Activated naive CD8-positive, alpha-beta T cell (primary cell): Measurements from ENCODE around the gene ARHGEF7.
A peak's percentile ranks its signal among the peaks of the same experiment; 100 is the strongest.
"Not testable (repeated sequence)": the region's sequence is repeated elsewhere in the genome, so short reads cannot be mapped to it uniquely, and the experiment has no call there.

Experiments used
- H3K27ac Mint-ChIP-seq: one replicate; pipeline ENCODE4 v1.8.0; 2021; ENCODE audit warnings: mixed read lengths
- H3K27me3 Mint-ChIP-seq: one replicate; pipeline ENCODE4 v1.8.0; 2021; ENCODE audit warnings: mixed read lengths
- H3K36me3 Mint-ChIP-seq: one replicate; pipeline ENCODE4 v1.8.0; 2021; ENCODE audit warnings: mixed read lengths
- H3K4me1 Mint-ChIP-seq: one replicate; pipeline ENCODE4 v1.8.0; 2021; ENCODE audit warnings: low read depth, mixed read lengths
- H3K4me3 Mint-ChIP-seq: one replicate; pipeline ENCODE4 v1.8.0; 2021; ENCODE audit warnings: mild to moderate bottlenecking, mixed read lengths
- H3K9me3 Mint-ChIP-seq: one replicate; pipeline ENCODE4 v1.8.0; 2021; ENCODE audit warnings: low read depth, mixed read lengths

The ARHGEF7 gene

DNA sequence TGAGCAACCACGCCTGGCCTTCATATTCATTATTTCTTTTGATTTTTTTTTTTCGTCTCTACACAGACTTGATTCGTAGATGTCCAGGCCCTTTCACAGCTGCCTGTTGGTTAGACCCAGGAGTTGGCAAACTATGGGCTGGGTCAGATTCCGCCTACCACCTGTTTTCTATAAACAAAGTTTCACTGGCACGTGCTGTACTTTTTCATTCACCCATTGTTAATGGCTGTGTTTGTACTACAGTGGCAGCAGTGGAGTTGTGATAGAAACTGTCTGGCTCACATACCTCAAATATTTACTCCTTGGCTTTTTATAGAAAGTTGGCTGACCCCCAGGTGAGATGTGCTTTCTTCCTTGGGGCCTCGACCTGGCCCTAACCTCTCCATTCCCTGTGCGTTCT is 132.4 kb downstream of the ARHGEF7 start:
- Mint-ChIP-seq H3K4me3 (no peak overlapping the region), H3K36me3 (peaks cover 29% of the 10 kb centered on the region), H3K9me3 (no peaks in the 10 kb centered on the region), H3K4me1 (peaks cover 2% of the 10 kb centered on the region), H3K27ac (no peak overlapping the region), H3K27me3 (no peaks in the 10 kb centered on the region)

DNA sequence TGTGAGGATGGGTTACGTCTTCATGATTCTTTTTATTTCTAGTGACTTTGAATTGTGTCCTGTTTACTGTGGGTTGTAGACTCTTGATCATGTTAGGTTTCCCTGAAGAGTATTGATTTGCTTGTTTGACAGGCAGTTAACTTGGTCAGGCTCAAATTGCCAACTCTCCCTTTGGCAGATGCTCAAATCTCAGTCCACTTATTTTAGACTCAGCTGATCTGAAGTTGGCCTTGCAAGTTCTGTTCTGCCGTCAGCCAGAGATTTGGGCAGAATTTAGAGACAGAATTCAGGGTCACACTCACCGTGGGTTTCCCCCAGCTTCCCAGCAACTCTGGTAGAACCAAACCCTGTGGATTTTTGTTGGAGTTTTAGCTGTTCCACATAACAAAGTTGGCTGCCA is 133.7 kb downstream of the ARHGEF7 start:
- no peaks in the 10 kb centered on the region for H3K9me3 Mint-ChIP-seq
- H3K4me1 Mint-ChIP-seq = peaks cover 2% of the 10 kb centered on the region
- H3K36me3 Mint-ChIP-seq = peaks cover 34% of the 10 kb centered on the region
- no peaks in the 10 kb centered on the region for H3K27me3 Mint-ChIP-seq
- H3K27ac Mint-ChIP-seq = no peak overlapping the region
- H3K4me3 Mint-ChIP-seq = no peak overlapping the region

GRCh38 chr13:111249637-111250360 is 134.7 kb downstream of the ARHGEF7 start:
- H3K9me3 Mint-ChIP-seq = no peaks in the 10 kb centered on the region
- H3K27me3 Mint-ChIP-seq = no peaks in the 10 kb centered on the region
- peaks cover 2% of the 10 kb centered on the region for H3K4me1 Mint-ChIP-seq
- H3K27ac Mint-ChIP-seq = peak overlapping the region; percentile 22
- peaks cover 28% of the 10 kb centered on the region for H3K36me3 Mint-ChIP-seq
- no peak overlapping the region for H3K4me3 Mint-ChIP-seq

GRCh38 chr13:111251646-111252445 is 136.7 kb downstream of the ARHGEF7 start:
- H3K36me3 Mint-ChIP-seq = peaks cover 34% of the 10 kb centered on the region
- H3K4me1 Mint-ChIP-seq = no peaks in the 10 kb centered on the region
- no peaks in the 10 kb centered on the region for H3K9me3 Mint-ChIP-seq
- H3K27ac Mint-ChIP-seq = no peak overlapping the region
- no peak overlapping the region for H3K4me3 Mint-ChIP-seq
- no peaks in the 10 kb centered on the region for H3K27me3 Mint-ChIP-seq

DNA sequence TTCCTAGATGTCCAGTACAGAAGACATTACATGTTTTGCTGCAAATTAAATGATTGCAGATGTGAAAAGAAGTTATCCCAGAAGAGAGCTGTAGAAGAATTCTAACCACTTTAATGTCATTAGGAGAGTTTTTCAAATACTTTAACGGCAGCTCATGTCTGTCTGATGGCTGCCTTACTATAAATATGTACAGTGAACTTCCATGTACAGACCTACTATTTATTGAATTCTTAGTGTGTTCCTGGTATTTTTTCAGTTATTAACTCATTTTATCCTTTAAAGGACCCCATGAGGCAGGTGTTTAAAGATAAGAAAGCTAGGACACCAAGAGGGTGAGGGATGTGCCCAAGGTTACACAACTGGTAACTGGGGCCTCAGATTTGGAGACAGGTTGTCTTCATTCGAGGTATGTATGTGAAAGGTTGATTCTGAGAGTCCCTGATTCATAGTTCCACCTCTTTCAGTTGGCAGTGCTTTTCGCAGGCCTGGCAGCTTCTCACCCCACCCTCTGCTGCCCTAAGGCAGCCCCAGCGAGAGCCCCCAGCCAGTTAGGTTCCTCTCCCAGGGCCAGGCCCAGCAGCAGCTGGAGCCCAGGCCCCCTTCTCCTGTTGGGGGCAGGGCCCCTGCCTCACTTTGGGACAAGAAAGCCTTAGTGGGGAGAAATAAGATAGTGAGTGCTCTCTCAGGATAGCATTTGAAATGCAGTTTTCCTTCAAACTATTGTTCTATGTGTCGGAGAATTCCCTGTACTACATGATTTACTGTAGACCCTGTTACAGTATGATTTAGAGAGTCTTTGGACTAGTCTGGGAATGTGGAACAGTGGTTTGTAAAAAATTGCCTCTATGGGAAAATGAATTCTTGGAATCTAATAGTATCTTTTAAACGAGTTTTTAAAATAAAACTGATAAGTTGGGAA is 137.6 kb downstream of the ARHGEF7 start:
- Mint-ChIP-seq H3K36me3 (peaks cover 35% of the 10 kb centered on the region), H3K27me3 (no peaks in the 10 kb centered on the region), H3K4me1 (no peaks in the 10 kb centered on the region), H3K9me3 (no peaks in the 10 kb centered on the region), H3K4me3 (no peak overlapping the region), H3K27ac (no peak overlapping the region)

DNA sequence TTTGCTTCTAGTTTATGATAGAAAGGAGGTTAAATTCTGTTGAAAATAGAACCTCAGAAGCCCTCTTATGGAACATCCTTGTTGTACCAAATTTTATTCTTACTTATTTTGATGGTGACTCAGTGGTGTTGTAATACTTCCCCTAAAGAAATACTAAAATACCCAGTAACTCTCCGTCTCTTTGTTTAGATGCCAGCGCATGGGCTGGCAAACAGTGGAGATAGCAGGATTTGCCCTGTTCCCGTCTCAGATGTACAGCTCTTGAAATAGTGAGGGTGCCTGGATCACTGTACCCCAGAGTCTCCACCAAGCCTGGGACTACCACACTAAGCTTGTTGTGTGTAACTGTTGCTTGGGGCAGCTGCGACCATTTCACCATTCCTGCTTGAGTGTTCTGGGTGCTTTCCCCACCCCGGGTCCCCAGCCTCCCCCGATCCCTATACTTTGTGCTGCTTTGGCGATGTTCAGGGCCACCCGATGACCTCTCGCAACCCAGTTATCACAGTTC is 138.3 kb downstream of the ARHGEF7 start:
- Mint-ChIP-seq H3K4me1 (no peaks in the 10 kb centered on the region), H3K36me3 (peaks cover 28% of the 10 kb centered on the region), H3K27ac (no peak overlapping the region)

GRCh38 chr13:111255228-111255790 is 140.2 kb downstream of the ARHGEF7 start:
- H3K4me3 Mint-ChIP-seq = no peak overlapping the region
- no peaks in the 10 kb centered on the region for H3K27me3 Mint-ChIP-seq
- H3K36me3 Mint-ChIP-seq = peaks cover 39% of the 10 kb centered on the region
- H3K27ac Mint-ChIP-seq = no peak overlapping the region
- peaks cover 7% of the 10 kb centered on the region for H3K9me3 Mint-ChIP-seq
- no peaks in the 10 kb centered on the region for H3K4me1 Mint-ChIP-seq

More for the DNA sequence above, 138.3 kb downstream of the ARHGEF7 start:
- no peaks in the 10 kb centered on the region for H3K9me3 Mint-ChIP-seq
- H3K27me3 Mint-ChIP-seq = no peaks in the 10 kb centered on the region
- H3K4me3 Mint-ChIP-seq = no peak overlapping the region

DNA sequence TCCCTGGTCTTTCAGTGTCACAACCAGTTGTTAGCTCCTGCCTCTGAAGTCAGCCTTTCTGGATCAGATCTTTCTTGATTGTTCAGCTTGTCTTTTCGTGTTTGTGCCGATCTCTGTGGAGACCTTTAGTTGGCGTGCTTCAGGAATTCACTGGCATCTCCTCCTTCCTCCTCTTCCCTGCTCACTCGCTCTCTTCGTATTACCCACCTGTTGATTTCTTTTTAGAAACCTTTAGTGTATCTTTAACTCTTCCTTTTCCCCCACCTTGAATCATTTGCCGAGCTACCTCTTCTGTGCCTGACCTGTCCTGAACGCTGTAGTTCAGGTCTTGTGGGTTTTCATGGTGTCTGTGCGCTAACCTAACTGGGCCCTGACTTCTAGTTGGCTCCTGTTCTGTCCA is 141.3 kb downstream of the ARHGEF7 start:
- H3K9me3 Mint-ChIP-seq = peaks cover 7% of the 10 kb centered on the region

DNA sequence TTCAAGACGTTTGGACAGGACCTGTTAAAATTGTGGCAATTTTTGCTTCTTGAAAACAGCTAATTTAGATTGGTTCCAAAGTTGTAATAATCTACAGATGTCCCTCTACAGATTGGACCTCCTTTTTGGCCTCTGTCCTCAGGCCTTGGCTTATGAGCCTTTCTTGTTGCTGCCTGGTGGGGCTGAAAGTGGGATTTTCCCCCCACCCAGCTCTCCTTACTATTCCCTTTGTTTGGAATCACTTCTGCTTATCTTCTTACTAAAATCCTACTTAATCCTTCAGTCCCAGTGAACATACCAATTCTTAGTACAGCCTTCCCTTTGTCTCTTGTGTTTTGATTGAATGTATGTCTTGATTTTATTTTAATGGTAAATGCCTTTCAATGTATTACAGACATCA is 141.8 kb downstream of the ARHGEF7 start:
- Mint-ChIP-seq H3K9me3 (peaks cover 7% of the 10 kb centered on the region), H3K27me3 (no peaks in the 10 kb centered on the region), H3K4me1 (no peaks in the 10 kb centered on the region), H3K36me3 (peaks cover 39% of the 10 kb centered on the region), H3K4me3 (no peak overlapping the region), H3K27ac (no peak overlapping the region)

More for the DNA sequence above, 141.3 kb downstream of the ARHGEF7 start:
- H3K27ac Mint-ChIP-seq = no peak overlapping the region
- H3K4me1 Mint-ChIP-seq = no peaks in the 10 kb centered on the region
- no peak overlapping the region for H3K4me3 Mint-ChIP-seq
- H3K27me3 Mint-ChIP-seq = no peaks in the 10 kb centered on the region
- peaks cover 39% of the 10 kb centered on the region for H3K36me3 Mint-ChIP-seq

DNA sequence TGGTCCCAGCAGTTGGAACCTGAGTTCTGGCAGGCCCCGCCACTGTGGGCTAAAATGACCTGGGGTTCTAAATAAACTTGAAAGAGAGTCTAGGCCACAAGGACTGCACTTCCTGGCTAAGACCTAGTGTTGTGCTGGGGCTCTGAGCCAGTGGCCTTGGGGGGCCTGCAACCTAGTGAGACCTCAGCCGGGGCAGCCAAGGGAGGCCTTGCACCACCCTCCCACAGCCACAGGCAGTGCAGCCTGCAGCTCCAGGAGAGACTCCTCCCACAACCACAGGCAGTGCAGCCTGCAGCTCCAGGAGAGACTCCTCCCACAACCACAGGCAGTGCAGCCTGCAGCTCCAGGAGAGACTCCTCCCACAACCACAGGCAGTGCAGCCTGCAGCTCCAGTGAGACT is 142.8 kb downstream of the ARHGEF7 start:
- H3K36me3 Mint-ChIP-seq = peaks cover 36% of the 10 kb centered on the region
- not testable (repeated sequence) for H3K9me3 Mint-ChIP-seq, H3K27ac Mint-ChIP-seq, H3K27me3 Mint-ChIP-seq, H3K4me1 Mint-ChIP-seq, H3K4me3 Mint-ChIP-seq

- no peaks in the 10 kb centered on the region for H3K27me3 Mint-ChIP-seq
- peaks cover 32% of the 10 kb centered on the region for H3K36me3 Mint-ChIP-seq
- H3K9me3 Mint-ChIP-seq = peaks cover 7% of the 10 kb centered on the region
- H3K4me3 Mint-ChIP-seq = no peak overlapping the region
- H3K27ac Mint-ChIP-seq = no peak overlapping the region
- no peaks in the 10 kb centered on the region for H3K4me1 Mint-ChIP-seq
These were observed 143.5 kb downstream of the ARHGEF7 start for GRCh38 chr13:111258637-111259036.

DNA sequence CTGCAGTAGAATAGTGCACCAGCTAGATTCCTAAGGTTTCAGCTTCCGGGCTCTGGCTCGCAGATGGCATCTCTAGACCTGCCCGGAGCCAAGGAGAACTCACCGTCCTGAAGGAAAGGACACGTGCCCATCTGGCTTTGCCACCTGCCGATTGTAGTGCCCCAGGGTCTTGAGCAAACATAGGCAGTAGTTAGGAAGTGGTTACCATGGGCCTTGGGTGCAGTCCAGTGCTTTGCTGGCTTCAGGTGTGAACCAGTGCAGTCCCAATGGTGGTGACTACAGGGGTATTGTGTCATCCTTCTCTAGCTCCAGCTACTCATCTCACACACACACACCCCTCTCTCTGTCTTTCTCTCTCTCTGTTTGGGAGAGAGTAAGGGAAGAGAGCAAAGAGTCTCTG is 143.9 kb downstream of the ARHGEF7 start:
- H3K9me3 Mint-ChIP-seq = peaks cover 7% of the 10 kb centered on the region
- H3K4me1 Mint-ChIP-seq = no peaks in the 10 kb centered on the region
- H3K36me3 Mint-ChIP-seq = peaks cover 28% of the 10 kb centered on the region
- H3K27ac Mint-ChIP-seq = no peak overlapping the region
- no peaks in the 10 kb centered on the region for H3K27me3 Mint-ChIP-seq
- H3K4me3 Mint-ChIP-seq = no peak overlapping the region

- peaks cover 7% of the 10 kb centered on the region for H3K9me3 Mint-ChIP-seq
- H3K4me1 Mint-ChIP-seq = peaks cover 1% of the 10 kb centered on the region
- H3K4me3 Mint-ChIP-seq = no peak overlapping the region
- no peak overlapping the region for H3K27ac Mint-ChIP-seq
- H3K27me3 Mint-ChIP-seq = no peaks in the 10 kb centered on the region
- peaks cover 21% of the 10 kb centered on the region for H3K36me3 Mint-ChIP-seq
These were observed 146.2 kb downstream of the ARHGEF7 start for GRCh38 chr13:111261326-111261725.

DNA sequence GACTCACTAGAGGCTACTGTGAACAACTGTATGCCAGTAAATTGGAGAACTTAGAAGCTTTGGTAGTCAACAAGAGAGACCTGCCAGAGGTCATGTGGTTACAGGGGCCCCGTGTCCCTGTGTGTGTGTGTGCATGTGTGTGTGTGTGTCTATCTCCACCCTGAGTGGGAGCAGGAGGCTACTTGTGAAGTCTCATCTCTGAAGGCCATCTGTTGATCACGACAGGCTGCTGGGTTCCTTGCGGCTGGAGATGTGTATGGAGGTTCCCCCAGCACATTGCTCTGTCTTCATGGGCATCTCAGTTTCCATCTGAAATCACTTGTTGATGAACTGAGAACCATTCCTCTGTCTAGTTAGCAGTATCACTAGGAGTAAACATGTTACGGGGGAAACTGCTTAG is 147.2 kb downstream of the ARHGEF7 start:
- Mint-ChIP-seq H3K4me3 (no peak overlapping the region), H3K36me3 (peaks cover 14% of the 10 kb centered on the region), H3K27ac (no peak overlapping the region), H3K4me1 (peaks cover 1% of the 10 kb centered on the region), H3K27me3 (no peaks in the 10 kb centered on the region), H3K9me3 (peaks cover 7% of the 10 kb centered on the region)
